Neural cell (in vitro differentiated cells): ENCODE data around the gene ERG28. TPM values are rescaled to one million over a fixed set of nuclear protein-coding genes. Genes with fewer than 3 reads are reported as not detected.
"Not testable (repeated sequence)": the region's sequence is repeated elsewhere in the genome, so short reads cannot be mapped to it uniquely, and the experiment has no call there.

Experiments used
- H2AFZ ChIP-seq: fragments of 200-600, 300-800 bp; sonication (generic), shearing (Covaris generic); 2 replicates; pipeline ENCODE4 v1.6.0; 2014; ENCODE audit warnings: low read depth, mild to moderate bottlenecking, antibody characterized with exemption, low read length, moderate library complexity
- H3F3A ChIP-seq: fragments of 200-600 bp; shearing (Covaris generic); 2 replicates; pipeline ENCODE4 v1.6.1; 2016; ENCODE audit warnings: mild to moderate bottlenecking, moderate library complexity, mixed read lengths, antibody characterized with exemption, low read length; ENCODE audit not compliant: insufficient read depth, poor library complexity, severe bottlenecking
- H3K27ac ChIP-seq: fragments of 200-600, 300-800 bp; sonication (generic), shearing (Covaris generic); 2 replicates; pipeline ENCODE4 v1.5.1; 2014; ENCODE audit warnings: mild to moderate bottlenecking, low read length, moderate library complexity
- H3K27me3 ChIP-seq: fragments of 300-800, 200-600 bp; sonication (generic), shearing (Covaris generic); 2 replicates; pipeline ENCODE4 v1.6.0; 2014; ENCODE audit warnings: mild to moderate bottlenecking, low read depth, low read length, moderate library complexity; ENCODE audit not compliant: insufficient read depth
- H3K36me3 ChIP-seq: fragments of 300-800, 200-600 bp; sonication (generic), shearing (Covaris generic); 2 replicates; pipeline ENCODE4 v1.5.1; 2014; ENCODE audit warnings: mild to moderate bottlenecking, antibody characterized with exemption, low read length, moderate library complexity; ENCODE audit not compliant: insufficient read depth
- H3K4me2 ChIP-seq: fragments of 300-800, 200-600 bp; sonication (generic), shearing (Covaris generic); 2 replicates; pipeline ENCODE4 v1.6.0; 2014; ENCODE audit warnings: mild to moderate bottlenecking, low read length
- H3K4me3 ChIP-seq: fragments of 300-800, 200-600 bp; sonication (generic), shearing (Covaris generic); 2 replicates; pipeline ENCODE4 v1.5.1; 2014; ENCODE audit warnings: mild to moderate bottlenecking, low read length, moderate library complexity
- H3K79me2 ChIP-seq: fragments of 200-600 bp; shearing (Covaris generic); replicated peaks from 2 replicates; pipeline ENCODE4 v1.6.0; 2014; ENCODE audit warnings: mild to moderate bottlenecking, low read length, moderate library complexity; ENCODE audit not compliant: insufficient read depth
- H3K9ac ChIP-seq: fragments of 300-800, 200-600 bp; sonication (generic), shearing (Covaris generic); 2 replicates; pipeline ENCODE4 v1.6.1; 2016; ENCODE audit warnings: mild to moderate bottlenecking, low read length, mixed read lengths
- H3K9me2 ChIP-seq: fragments of 200-600 bp; shearing (Covaris generic); 2 replicates; pipeline ENCODE4 v1.6.1; 2016; ENCODE audit warnings: mild to moderate bottlenecking, low read length, mixed read lengths; ENCODE audit not compliant: insufficient read depth
- H3K9me3 ChIP-seq: fragments of 200-600, 300-800 bp; sonication (generic), shearing (Covaris generic); 2 replicates; pipeline ENCODE4 v1.6.1; 2016; ENCODE audit warnings: mild to moderate bottlenecking, mixed run types, low read length, moderate library complexity, mixed read lengths
- H4K20me1 ChIP-seq: fragments of 200-600 bp; shearing (Covaris generic); 2 replicates; pipeline ENCODE4 v1.6.1; 2016; ENCODE audit warnings: mild to moderate bottlenecking, mixed run types; ENCODE audit not compliant: insufficient read depth
- CTCF ChIP-seq: fragments of 450-650 bp; IDR thresholded peaks from 2 replicates; pipeline ENCODE4 v1.5.1; 2014; ENCODE audit warnings: antibody characterized with exemption, mild to moderate bottlenecking, moderate library complexity; ENCODE audit not compliant: poor library complexity, severe bottlenecking
- EP300 ChIP-seq: fragments of 450-650 bp; conservative IDR thresholded peaks from 2 replicates; pipeline ENCODE4 v1.6.1; 2014; ENCODE audit warnings: antibody characterized with exemption, mild to moderate bottlenecking, moderate library complexity; ENCODE audit not compliant: poor library complexity, severe bottlenecking
- EZH2 ChIP-seq: fragments of 200-600, 300-800 bp; shearing (Covaris generic), sonication (generic); IDR thresholded peaks from 2 replicates; pipeline ENCODE4 v1.6.1; 2014; ENCODE audit warnings: antibody characterized with exemption, low read length, borderline replicate concordance, mild to moderate bottlenecking; ENCODE audit not compliant: insufficient read depth, poor library complexity, severe bottlenecking
- MXI1 ChIP-seq: fragments of 450-650 bp; conservative IDR thresholded peaks from 2 replicates; pipeline ENCODE4 v1.6.1; 2014; ENCODE audit warnings: antibody characterized with exemption, mild to moderate bottlenecking; ENCODE audit not compliant: poor library complexity, severe bottlenecking
- POLR2AphosphoS5 ChIP-seq: IDR thresholded peaks from 2 replicates; pipeline ENCODE4 v1.6.1; 2012
- RAD21 ChIP-seq: fragments of 450-650 bp; conservative IDR thresholded peaks from 2 replicates; pipeline ENCODE4 v1.6.1; 2014; ENCODE audit warnings: antibody characterized with exemption, mild to moderate bottlenecking, moderate library complexity
- REST ChIP-seq: IDR thresholded peaks from 2 replicates; pipeline ENCODE4 v1.6.1; 2012; ENCODE audit warnings: borderline replicate concordance
- SMC3 ChIP-seq: fragments of 450-650 bp; conservative IDR thresholded peaks from 2 replicates; pipeline ENCODE4 v1.6.1; 2014; ENCODE audit warnings: antibody characterized with exemption, mild to moderate bottlenecking, moderate library complexity; ENCODE audit not compliant: poor library complexity
- TAF1 ChIP-seq: IDR thresholded peaks from 2 replicates; pipeline ENCODE4 v1.6.1; 2012; ENCODE audit warnings: low read depth
- polyA plus RNA-seq: library from polyadenylated mRNA; depleted of rRNA; stranded (reverse); fragments of >200 nt; gene quantifications from 2 replicates; pipeline ENCODE4 v1.2.3, GENCODE V29; 2014

The ERG28 gene
- polyA plus RNA-seq, 1 donor from 2014 or later, result 23.4 TPM

- no peak overlapping the region for H3K4me2 ChIP-seq
- no peaks in the 10 kb centered on the region for H3K36me3 ChIP-seq
- no peaks in the 10 kb centered on the region for H3K27me3 ChIP-seq
- H3K9me3 ChIP-seq, result no peaks in the 10 kb centered on the region
- no peaks in the 10 kb centered on the region for H3F3A ChIP-seq
- no peaks in the 10 kb centered on the region for H4K20me1 ChIP-seq
- no peak for TF ChIP-seq SMC3
- TF ChIP-seq MXI1, result no peak
- TF ChIP-seq EZH2, result no peak
- no peak for TF ChIP-seq RAD21
- H2AFZ ChIP-seq, result no peak overlapping the region
- H3K79me2 ChIP-seq, result no peaks in the 10 kb centered on the region
- no peaks in the 10 kb centered on the region for H3K9me2 ChIP-seq
- no peak overlapping the region for H3K9ac ChIP-seq
- no peak overlapping the region for H3K4me3 ChIP-seq
- H3K27ac ChIP-seq, result no peak overlapping the region
Observed at GRCh38 chr14:75697386-75697785, 36.7 kb upstream of the ERG28 start.

DNA sequence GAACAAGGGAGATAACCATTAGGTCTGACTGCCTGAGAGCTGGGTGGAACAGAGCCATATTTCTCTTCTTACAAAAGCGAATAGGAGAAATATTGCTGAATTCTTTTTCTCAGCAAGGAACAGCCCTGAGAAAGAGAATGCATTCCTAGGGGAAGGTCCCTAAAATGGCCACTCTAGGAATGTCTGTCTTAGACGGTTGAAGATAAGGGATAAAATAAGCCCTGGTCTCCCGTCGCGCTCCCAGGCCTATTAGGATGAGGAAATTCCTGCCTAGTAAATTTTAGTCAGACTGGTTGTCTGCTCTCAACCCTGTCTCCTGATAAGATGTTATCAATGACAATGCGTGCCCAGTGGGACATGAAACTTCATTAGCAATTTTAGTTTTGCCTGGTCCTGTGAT lies 34.3 kb upstream of the ERG28 start:
- not testable (repeated sequence) for H3K9me3 ChIP-seq, H3K36me3 ChIP-seq, H2AFZ ChIP-seq, H3K4me3 ChIP-seq, H3K9me2 ChIP-seq, H3K79me2 ChIP-seq, H3F3A ChIP-seq, H3K4me2 ChIP-seq, H3K27me3 ChIP-seq, H4K20me1 ChIP-seq, H3K9ac ChIP-seq, H3K27ac ChIP-seq

- H3K36me3 ChIP-seq, result no peaks in the 10 kb centered on the region
- H3K9me3 ChIP-seq, result no peaks in the 10 kb centered on the region
- H3K4me2 ChIP-seq, result no peak overlapping the region
- no peaks in the 10 kb centered on the region for H3F3A ChIP-seq
- H3K9ac ChIP-seq, result no peak overlapping the region
- no peak overlapping the region for H3K4me3 ChIP-seq
- H4K20me1 ChIP-seq, result no peaks in the 10 kb centered on the region
- TF ChIP-seq CTCF, result no peak
- no peaks in the 10 kb centered on the region for H3K9me2 ChIP-seq
- no peaks in the 10 kb centered on the region for H3K27me3 ChIP-seq
- H3K79me2 ChIP-seq, result no peaks in the 10 kb centered on the region
- no peak overlapping the region for H2AFZ ChIP-seq
- H3K27ac ChIP-seq, result no peak overlapping the region
Observed at GRCh38 chr14:75690010-75690409, 29.3 kb upstream of the ERG28 start.

GRCh38 chr14:75689012-75689411 lies 28.3 kb upstream of the ERG28 start:
- Histone ChIP-seq H4K20me1 (no peaks in the 10 kb centered on the region), H3K9me2 (no peaks in the 10 kb centered on the region), H3K27me3 (no peaks in the 10 kb centered on the region), H3K79me2 (no peaks in the 10 kb centered on the region), H3K4me3 (no peak overlapping the region), H3F3A (no peaks in the 10 kb centered on the region), H2AFZ (no peak overlapping the region), H3K27ac (no peak overlapping the region), H3K4me2 (no peak overlapping the region), H3K36me3 (no peaks in the 10 kb centered on the region), H3K9ac (no peak overlapping the region), H3K9me3 (no peaks in the 10 kb centered on the region)
- no peak for TF ChIP-seq POLR2AphosphoS5
- TF ChIP-seq MXI1, result no peak
- no peak for TF ChIP-seq CTCF
- no peak for TF ChIP-seq SMC3
- no peak for TF ChIP-seq RAD21
- no peak for TF ChIP-seq EP300
- no peak for TF ChIP-seq TAF1
- TF ChIP-seq REST, result no peak
- TF ChIP-seq EZH2, result no peak
